ENCODE results near the gene AATF.
"Not testable (repeated sequence)": the region's sequence is repeated elsewhere in the genome, so short reads cannot be mapped to it uniquely, and the experiment has no call there.

AATF gene

DNA sequence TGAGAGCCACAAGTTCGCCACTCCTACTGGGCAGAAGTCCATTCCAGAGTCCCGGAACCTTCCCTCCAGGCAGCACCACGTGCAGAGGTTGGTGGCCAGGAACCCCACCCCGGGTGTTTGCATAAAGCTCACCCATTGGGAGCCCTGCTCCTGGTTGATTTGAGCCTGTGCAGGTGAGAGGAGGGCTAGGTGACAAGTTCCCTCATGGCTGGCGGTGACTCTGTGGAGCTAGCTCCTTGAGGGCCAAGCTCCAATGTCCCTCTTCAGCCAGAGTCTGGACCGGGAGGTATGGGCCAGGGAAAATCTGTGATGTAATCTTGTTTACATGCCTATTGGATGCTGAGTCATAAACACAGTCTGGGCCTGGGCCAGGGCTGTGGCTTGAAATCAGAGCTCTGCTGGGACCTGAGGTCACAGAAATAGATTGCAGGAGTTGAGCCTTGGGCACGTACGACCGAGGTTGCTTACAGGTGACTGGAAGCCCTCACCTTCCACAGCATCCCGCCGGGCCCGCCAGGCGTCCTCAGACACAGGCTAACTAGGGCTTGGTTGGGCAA, 118.9 kb downstream of the AATF start:
- DNase-seq (ENCODE audit: low spot score): peak; percentile 76
- H3K27ac ChIP-seq: no peak overlapping the region
- CTCF ChIA-PET: interaction anchor here (0.7 to 0.9 kb wide), 3 partner anchors 20 to 453 kb away, joined by 3 to 5 read pairs (median 3); no protein-coding TSS in a partner anchor
- POLR2A ChIA-PET (ENCODE audit: low non-redundant PET): no interaction called here
- TF ChIP-seq, protein P1, sequence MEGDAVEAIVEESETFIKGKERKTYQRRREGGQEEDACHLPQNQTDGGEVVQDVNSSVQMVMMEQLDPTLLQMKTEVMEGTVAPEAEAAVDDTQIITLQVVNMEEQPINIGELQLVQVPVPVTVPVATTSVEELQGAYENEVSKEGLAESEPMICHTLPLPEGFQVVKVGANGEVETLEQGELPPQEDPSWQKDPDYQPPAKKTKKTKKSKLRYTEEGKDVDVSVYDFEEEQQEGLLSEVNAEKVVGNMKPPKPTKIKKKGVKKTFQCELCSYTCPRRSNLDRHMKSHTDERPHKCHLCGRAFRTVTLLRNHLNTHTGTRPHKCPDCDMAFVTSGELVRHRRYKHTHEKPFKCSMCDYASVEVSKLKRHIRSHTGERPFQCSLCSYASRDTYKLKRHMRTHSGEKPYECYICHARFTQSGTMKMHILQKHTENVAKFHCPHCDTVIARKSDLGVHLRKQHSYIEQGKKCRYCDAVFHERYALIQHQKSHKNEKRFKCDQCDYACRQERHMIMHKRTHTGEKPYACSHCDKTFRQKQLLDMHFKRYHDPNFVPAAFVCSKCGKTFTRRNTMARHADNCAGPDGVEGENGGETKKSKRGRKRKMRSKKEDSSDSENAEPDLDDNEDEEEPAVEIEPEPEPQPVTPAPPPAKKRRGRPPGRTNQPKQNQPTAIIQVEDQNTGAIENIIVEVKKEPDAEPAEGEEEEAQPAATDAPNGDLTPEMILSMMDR (conservative IDR thresholded peaks at IDR 0.05; ENCODE audit: low read depth): no peak

DNA sequence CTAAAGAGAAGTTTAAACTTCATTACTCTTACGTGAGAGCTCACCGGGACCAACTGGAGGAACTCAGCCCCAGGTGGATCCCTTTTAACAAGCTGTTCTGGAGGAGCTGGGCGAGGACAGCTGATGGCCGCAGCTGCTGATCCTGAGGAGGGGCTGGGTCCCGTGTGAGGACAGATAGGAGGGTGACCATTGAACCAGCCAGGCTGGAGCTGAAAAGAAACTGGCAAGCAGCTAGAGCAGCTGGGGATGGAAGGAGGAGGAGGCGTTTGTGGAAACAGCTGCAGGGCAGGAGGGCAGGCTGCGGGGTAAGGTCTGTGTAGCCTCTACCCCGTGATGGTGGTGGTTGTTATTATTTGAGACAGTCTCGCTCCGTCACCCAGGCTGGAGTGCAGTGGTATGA, 119.5 kb downstream of the AATF start:
- no peak for DNase-seq (ENCODE audit: low spot score)
- ChIA-PET POLR2A (ENCODE audit: low non-redundant PET) (no interaction called here), CTCF (interaction anchor here (0.5 to 0.9 kb wide), 2 partner anchors 20 to 63 kb away, joined by 3 read pairs; no protein-coding TSS in a partner anchor)
- H3K27ac ChIP-seq: no peak overlapping the region
- TF ChIP-seq, protein P1 (conservative IDR thresholded peaks at IDR 0.05; ENCODE audit: low read depth): no peak

DNA sequence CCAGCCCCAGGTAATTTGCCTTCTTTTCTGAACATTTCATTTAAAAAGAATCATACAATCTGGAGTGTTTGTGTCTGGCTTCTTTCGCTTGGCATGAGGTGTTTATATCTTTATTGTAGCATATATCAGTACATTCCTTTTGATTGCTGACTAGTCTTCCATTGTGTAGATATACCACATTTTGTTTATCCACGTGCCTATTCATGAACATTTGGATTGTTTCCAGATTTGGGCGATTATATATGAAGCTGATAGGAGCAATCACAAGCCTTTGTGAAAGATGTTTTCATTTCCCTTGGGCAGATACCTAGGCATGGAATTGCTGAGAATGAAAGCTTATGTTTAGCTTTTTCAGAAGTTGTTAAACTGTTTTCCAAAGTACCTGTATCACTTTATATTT, 120.3 kb downstream of the AATF start:
- no peak overlapping the region for H3K27ac ChIP-seq
- DNase-seq (ENCODE audit: low spot score): no peak
- ChIA-PET CTCF (no interaction called here), POLR2A (ENCODE audit: low non-redundant PET) (no interaction called here)
- TF ChIP-seq, protein P1 (conservative IDR thresholded peaks at IDR 0.05; ENCODE audit: low read depth): no peak

DNA sequence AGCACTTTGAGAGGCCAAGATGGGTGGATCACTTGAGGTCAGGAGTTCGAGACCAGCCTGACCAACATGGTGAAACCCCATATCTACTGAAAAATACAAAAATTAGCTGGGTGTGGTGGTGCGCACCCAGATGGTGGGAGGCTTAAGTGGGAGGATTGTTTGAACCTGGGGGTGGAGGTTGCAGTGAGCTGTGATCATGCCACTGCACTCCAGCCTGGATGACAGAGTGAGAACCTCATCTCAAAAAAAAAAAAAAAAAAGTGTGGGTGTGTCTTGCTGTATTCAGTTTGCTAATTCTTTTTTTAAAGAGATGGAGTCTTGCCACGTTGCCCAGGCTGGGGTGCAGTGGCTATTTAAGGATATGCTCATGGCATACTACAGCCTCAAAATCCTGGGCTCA, 124.7 kb downstream of the AATF start:
- POLR2A ChIA-PET (ENCODE audit: low non-redundant PET); CTCF ChIA-PET; DNase-seq (ENCODE audit: low spot score); H3K27ac ChIP-seq: not testable (repeated sequence)

DNA sequence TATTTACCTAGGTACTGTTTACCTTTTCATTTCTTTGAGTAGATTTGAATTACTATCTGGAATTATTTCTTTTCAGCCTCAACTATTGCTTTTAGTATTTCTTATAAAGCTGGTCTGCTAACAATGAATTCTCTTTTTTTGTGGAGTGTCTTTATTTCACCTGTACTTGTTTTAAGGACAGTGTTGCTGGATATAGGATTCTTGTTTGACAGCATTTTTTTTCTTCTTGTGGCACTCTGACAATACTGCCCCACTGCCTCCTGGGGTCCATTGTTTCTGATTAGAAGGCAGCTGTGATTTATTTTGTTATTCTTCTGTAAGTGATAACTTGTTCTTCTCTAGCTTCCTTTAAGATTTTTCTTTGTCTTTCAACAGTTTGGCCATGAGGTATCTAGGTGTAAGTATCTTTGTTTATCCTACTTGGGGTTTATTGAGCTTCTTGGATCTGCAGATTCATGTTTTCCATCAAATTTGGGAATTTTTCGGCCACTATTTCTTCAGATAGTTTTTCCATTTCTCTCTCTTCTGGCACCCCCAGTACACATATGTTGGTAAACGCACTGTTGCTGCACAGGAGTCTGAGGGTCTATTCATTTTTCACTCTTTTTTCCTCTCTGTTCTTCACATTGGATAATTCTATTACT, 130.4 kb downstream of the AATF start:
- TF ChIP-seq, protein P1 (conservative IDR thresholded peaks at IDR 0.05; ENCODE audit: low read depth): no peak
- ChIA-PET POLR2A (ENCODE audit: low non-redundant PET) (no interaction called here), CTCF (interaction anchor here (0.5 kb wide), 1 partner anchor 63 kb away, joined by 3 read pairs; no protein-coding TSS in a partner anchor)
- DNase-seq (ENCODE audit: low spot score): no peak
- H3K27ac ChIP-seq: no peak overlapping the region

DNA sequence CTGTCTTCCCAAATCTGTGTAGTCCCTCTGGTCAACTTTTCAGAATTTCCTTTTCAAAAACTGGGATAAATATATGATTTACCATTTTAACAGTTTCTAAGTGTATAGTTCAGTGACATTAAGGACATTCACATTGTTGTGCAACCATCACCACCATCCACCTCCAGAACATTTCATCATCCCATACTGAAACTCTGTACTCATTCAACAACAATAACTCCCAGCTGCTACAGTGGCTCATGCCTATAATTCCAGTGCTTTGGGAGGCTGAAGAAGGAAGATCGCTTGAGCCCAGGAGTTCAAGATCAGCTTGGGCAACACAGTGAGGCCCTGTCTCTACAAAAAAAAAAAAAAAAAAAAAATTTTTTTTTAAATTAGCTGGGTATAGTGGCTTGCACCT, 131.0 kb downstream of the AATF start:
- CTCF ChIA-PET: interaction anchor here (0.5 to 0.6 kb wide), 2 partner anchors 63 to 660 kb away, joined by 3 to 7 read pairs; no protein-coding TSS in a partner anchor

More for the DNA sequence above, 131.0 kb downstream of the AATF start:
- POLR2A ChIA-PET (ENCODE audit: low non-redundant PET): no interaction called here
- no peak overlapping the region for H3K27ac ChIP-seq
- no peak for DNase-seq (ENCODE audit: low spot score)
- TF ChIP-seq, protein P1 (conservative IDR thresholded peaks at IDR 0.05; ENCODE audit: low read depth): no peak
